GM08714 (cell line): ENCODE results near the gene DDR2.

Source experiments
- H3K4me3 ChIP-seq: fragments of 200-500 bp; sonication (Bioruptor generic); 2 replicates; pipeline ENCODE4 v1.5.1; 2014; ENCODE audit warnings: mild to moderate bottlenecking, low read length, inconsistent platforms
- ZNF274 ChIP-seq: IDR thresholded peaks from 2 replicates; pipeline ENCODE4 v1.6.1; 2012; ENCODE audit warnings: mild to moderate bottlenecking, low read depth, low read length

DDR2 gene

DNA sequence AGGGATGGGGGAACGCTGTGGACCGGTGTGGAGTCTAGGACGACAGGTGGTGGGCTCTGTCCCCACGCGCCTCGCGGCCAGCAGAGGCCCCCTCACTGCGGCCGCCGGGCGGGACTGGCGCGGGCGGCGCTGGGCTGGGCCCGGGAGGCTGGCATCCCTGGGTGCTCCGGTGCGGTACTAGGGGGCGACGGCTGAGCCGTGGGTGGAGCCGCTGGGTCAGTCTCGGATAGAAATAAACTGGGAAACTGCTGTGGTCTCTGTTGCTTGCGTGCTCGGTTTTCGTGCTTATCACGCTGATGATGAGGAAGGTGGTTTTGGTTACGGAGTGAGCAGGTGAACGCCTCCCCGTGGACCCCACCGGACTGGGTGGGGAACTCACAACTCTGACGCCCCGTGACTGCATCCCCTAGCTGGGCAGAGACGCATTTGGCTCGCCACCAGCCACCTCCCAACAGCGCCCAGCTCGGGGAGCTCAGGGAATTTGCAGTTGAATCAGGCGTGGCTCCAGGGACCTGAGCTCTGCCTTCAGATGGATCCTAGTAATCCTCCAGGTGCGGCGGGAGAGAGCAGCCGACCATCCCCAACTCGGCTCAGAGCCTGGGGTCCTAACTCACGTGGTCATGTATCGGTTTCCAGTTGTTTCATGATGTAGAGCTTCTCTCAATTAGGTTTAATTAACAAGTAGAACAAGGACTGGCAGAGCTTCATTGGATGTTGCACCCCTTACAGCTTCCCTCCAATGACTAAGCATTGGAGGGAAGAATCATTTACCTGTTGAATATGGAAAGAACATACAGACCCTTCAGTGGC, 190.3 kb downstream of the DDR2 start:
- TF ChIP-seq ZNF274: no peak
- H3K4me3 ChIP-seq: peak overlapping the region; percentile 37

DNA sequence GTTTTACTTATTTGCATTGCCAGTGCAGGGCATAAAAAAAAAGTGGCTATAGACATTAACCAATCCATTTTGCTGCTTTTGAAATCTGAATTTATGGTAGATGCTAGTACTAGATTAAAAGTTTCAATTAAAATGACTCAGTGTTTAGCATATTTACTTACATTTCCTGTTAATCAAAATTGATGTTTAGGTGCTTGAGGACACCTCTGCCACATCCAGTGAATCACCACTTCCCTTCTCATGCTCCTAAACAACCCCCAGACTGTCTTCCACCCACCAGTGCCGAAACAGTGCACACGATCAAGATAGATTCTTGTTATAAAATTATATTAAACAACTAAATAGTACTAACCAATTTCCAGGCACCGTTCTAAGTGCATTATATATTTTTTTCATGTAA, 191.0 kb downstream of the DDR2 start:
- no peak for TF ChIP-seq ZNF274

DNA sequence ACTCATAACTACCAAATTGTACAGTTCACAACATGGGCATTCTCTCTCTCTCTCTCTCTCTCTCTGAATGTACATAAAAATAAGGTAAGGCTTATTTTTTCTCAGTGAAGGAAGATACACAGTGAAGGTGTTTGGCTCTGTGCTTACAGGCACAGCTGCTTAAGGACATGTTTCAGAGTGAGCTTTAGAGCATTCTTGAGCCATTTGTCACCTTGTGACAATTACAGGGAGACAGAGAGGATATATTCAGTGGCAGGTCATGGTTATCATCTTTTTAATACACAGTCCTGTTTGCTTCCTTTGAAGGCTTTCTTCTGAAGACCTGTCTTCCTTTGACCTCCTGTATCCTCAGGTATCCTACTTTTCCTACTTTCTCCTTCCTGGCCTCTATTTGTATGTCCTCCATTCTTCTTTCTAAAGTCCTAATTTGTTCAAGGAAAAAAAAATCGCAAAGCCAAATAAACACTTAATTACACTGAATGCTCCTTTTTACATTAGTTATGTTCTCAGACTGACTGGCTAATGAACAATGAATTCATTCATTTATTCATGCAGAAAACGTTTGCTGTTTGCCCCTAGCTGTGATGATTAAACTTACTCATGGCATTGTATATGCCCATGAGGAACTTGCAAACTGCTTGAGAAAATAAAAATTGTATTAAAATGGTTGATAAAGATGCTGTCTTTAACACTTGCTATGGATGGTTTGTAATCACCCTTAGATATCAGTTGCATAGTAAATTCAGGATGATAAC, 191.7 kb downstream of the DDR2 start:
- no peak overlapping the region for H3K4me3 ChIP-seq
- no peak for TF ChIP-seq ZNF274

More for the DNA sequence above, 191.0 kb downstream of the DDR2 start:
- no peak overlapping the region for H3K4me3 ChIP-seq

DNA sequence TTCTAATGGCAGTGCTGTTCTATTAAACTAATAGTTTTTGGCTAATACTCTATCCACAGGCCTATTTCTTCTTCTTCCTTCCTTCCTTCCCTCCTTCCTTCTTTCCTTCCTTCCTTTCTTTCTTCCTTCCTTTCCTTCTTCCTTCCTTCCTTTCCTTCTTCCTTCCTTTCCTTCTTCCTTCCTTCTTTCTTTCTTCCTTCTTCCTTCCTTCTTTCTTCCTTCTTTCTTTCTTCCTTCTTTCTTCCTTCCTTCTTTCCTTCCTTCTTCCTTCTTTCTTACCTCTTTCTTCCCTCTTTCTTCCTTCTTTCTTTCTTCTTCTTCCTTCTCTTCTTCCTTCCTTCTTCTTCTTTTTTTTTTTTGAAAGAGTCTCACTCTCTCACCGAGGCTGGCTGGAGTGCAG, 197.0 kb downstream of the DDR2 start:
- H3K4me3 ChIP-seq: no peak overlapping the region
- TF ChIP-seq ZNF274: no peak

DNA sequence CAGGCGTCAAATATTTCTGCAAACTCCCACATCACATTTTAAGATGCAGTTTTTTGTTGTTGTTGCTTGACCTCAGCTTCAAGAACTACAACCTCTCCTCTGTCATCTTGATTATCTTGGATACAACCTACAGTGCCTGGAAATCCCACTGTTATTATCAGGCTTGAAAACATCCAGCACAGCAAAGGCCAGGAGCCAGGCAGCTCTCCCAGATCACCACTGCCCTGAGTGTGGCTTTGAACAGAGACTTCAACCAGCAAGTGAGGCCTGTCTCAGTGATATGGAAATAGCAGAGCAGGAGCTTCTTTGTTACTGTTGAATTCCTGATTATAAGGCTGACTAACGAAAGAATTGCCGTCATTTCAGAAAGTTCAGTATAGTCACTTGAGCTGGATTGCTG, 200.2 kb downstream of the DDR2 start:
- no peak overlapping the region for H3K4me3 ChIP-seq
- TF ChIP-seq ZNF274: no peak

DNA sequence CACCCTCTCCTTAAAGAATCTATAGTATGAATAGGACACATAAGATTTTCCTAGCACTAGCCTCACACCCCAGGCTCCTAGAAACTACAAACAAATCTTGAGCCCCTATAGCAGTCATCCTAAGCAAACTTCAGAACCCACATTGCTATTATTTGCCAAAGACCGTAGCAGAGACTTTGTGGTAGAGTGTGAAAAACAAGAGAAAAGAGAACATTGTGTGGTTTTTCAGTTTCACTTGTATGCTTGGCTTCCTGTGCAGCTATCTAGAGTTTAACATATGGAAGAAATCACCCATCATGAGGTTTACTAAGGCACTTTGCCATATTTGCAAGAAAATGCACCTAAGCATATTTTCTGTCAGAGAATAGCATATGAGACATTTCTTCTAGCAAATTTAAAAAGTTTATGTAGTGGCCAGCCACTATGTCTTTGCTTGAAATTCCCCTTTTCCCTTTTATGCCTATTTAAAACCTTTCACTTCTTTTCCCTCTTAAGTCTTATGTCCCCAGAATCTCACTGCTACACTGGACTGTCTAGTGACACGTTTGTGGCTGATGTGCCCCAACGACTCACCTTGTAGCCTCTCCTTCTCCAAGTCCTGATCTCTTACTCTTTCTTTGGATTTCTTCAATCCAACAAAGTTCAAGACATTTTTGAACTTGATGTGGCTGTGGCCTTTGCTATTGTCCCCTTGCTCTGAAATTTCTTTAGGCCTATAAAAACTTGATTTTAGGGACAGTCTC, 203.1 kb downstream of the DDR2 start:
- no peak for TF ChIP-seq ZNF274

More for the DNA sequence above, 203.1 kb downstream of the DDR2 start:
- no peak overlapping the region for H3K4me3 ChIP-seq
